Esophagus squamous epithelium (tissue), 4 donors: Measurements from ENCODE around the gene MAPK12.
A peak's percentile ranks its signal among the peaks of the same experiment; 100 is the strongest.

Experiments used
- CTCF ChIP-seq, 6 experiments: fragments of 450-650 bp in 4 of 6; fragments of 200-600 bp in 2 of 6; sonication (generic) in 2 of 6; IDR thresholded peaks; one replicate each; pipeline ENCODE4 v1.5.1; 2016 to 2019; ENCODE audit warnings: antibody characterized with exemption in 6 of 6, mild to moderate bottlenecking in 4 of 6, moderate library complexity in 4 of 6
- POLR2A ChIP-seq, 4 donors: fragments of 450-650 bp; IDR thresholded peaks; one replicate each; pipeline ENCODE4 v1.6.1; 2017; ENCODE audit warnings: antibody characterized with exemption in 4 of 4, mild to moderate bottlenecking in 4 of 4, moderate library complexity in 3 of 4

GRCh38 chr22:50236731-50237409 lies 24.6 kb downstream of the MAPK12 start:
- TF ChIP-seq POLR2A (IDR thresholded peaks at IDR 0.05) (no peak), CTCF (IDR thresholded peaks at IDR 0.05) (peak in 2 of 6 experiments; percentile 11 to 52)
